PC-9 (cell line): ENCODE data around the gene IQCH.

Source experiments
- EZH2 ChIP-seq: fragments of 200-600 bp; sonication (generic); IDR thresholded peaks from 2 replicates; pipeline ENCODE4 v1.8.0; 2017; ENCODE audit warnings: antibody characterized with exemption, low read depth
- TF ChIP-seq, protein P1 (sequence below): fragments of 200-600 bp; sonication (generic); conservative IDR thresholded peaks from 2 replicates; pipeline ENCODE4 v1.6.1; 2017; ENCODE audit warnings: mixed run types, antibody characterized with exemption, mild to moderate bottlenecking, moderate library complexity

DNA sequence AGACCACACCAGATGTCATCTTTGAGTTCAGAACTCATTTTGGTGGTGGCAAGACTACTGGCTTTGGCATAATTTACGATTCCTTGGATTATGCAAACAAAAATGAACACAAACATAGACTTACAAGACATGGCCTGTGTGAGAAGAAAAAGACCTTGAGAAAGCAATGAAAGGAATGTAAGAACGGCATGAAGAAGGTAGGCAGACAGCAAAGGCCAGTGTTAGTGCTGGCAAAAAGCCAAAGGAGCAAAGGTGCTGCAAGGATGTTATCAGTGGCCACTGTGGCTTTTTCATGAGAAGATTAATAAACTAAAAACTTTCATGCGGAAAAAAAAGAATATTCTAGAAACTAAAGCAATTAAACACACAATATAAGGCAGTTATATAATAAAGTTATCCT, 22.0 kb upstream of the IQCH start:
- TF ChIP-seq EZH2 = no peak
- TF ChIP-seq, protein P1, sequence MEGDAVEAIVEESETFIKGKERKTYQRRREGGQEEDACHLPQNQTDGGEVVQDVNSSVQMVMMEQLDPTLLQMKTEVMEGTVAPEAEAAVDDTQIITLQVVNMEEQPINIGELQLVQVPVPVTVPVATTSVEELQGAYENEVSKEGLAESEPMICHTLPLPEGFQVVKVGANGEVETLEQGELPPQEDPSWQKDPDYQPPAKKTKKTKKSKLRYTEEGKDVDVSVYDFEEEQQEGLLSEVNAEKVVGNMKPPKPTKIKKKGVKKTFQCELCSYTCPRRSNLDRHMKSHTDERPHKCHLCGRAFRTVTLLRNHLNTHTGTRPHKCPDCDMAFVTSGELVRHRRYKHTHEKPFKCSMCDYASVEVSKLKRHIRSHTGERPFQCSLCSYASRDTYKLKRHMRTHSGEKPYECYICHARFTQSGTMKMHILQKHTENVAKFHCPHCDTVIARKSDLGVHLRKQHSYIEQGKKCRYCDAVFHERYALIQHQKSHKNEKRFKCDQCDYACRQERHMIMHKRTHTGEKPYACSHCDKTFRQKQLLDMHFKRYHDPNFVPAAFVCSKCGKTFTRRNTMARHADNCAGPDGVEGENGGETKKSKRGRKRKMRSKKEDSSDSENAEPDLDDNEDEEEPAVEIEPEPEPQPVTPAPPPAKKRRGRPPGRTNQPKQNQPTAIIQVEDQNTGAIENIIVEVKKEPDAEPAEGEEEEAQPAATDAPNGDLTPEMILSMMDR = no peak
